GM04503 (cell line): ENCODE measurements around the gene UGT2B28.
"Not testable (repeated sequence)": the region's sequence is repeated elsewhere in the genome, so short reads cannot be mapped to it uniquely, and the experiment has no call there.

Source experiments
- DNase-seq: peaks from one replicate; pipeline ENCODE4 v3.0.0-alpha.2; 2012; ENCODE audit warnings: low read depth

The UGT2B28 gene

GRCh38 chr4:69280081-69280480 is at the start of gene UGT2B28:
Gene UGT2B28 (plus strand): TSS chr4:69280475. CDS start chr4:69280501, 26 bp downstream.
- not testable (repeated sequence) for DNase-seq

- DNase-seq = no peak
Observed at GRCh38 chr4:69239092-69239491, 41.2 kb upstream of the UGT2B28 start.

DNA sequence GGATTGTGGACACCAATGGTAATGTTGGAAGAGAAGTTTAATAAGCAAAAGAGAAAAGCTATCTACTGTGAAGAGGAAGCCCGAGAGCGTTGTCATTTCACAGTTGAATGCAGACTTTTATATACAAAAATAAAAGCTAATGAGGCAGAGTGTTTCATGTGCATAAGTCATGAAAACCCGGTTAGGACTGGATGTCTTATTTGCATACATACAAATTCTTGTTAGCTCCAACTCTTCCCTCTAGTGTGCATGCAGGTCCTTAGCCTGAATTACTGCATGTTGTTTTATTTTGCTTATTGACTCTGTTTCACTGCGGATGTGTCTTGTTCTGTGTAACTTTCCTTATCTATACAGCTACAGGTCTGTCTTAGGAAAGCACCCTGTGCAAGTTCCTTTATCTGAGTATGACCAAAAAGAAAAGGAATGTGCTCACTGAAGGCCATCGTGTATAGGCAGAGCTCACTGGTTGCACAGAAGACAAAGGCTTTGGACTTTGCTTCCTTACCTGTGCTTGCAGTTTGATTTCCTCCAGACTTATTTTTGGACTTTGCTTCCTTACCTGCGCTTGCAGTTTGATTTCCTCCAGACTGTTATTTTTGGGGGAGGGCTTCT is 40.6 kb upstream of the UGT2B28 start:
- DNase-seq = no peak

DNA sequence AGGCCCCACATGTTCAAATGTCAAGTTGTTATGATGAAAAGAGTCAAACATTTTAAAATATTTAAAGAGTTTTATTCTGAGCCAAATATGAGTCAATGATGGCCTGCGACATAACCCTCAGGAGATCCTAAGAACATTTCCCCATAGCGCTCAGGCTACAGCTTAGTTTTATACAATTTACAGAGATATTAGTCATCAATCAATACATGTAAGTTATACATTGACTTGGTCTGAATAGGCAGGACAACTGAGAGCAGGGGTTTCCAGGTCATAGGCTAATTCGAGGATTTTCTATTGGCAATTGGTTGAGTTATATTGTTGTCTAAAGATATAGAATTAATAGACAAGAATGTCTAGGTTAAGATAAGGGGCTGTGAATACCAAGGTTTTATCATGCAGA is 39.5 kb upstream of the UGT2B28 start:
- not testable (repeated sequence) for DNase-seq

- not testable (repeated sequence) for DNase-seq
Observed at GRCh38 chr4:69241746-69242145, 38.5 kb upstream of the UGT2B28 start.

- not testable (repeated sequence) for DNase-seq
Observed at GRCh38 chr4:69242562-69243240, 37.6 kb upstream of the UGT2B28 start.

DNA sequence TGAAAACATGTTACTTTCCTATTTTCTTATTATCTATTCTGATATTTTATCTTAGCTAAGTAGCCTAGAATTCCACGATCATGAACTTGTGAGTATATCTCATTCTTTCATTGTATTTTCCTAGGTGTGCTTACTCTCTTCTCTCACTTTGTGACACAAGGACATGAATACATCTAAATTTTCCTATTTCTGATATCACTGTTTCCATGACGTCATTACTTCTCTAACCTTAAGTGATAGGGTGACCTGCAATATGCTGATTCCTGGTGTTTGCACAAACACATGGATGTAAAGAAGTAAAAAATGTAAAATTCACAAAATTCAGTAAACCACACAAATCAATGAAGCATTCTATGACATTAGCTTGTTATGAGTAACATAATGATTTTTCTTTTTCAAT is 29.4 kb upstream of the UGT2B28 start:
- DNase-seq = not testable (repeated sequence)

DNA sequence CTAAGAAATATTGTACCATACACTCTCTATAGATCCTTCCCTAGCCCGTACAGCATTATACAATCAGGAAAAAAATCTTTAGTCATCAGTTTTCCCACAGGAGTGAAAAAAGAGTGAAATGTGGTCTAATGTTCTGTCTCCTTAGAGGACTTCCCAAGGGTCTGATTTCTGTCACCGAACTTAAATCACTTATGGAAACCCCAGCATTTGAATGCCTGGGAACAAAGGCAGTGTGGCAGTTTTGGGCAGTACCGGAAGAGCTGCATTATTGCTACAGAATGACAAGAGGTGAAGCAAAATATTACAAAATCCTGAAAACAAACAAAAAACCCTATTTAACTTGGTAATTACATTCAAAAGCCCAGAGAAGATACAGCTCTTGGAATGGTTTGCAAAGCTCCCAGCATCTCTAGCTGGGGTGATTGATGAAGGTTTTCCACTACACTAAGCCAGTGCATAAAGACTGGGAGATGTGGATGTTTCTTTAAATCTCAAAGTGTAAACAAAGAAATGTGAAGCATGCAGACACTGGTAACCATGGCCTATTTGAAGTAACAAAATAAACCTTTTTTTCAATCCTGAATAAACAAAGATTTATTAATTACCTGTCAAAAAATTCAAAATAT is 27.0 kb upstream of the UGT2B28 start:
- not testable (repeated sequence) for DNase-seq

DNA sequence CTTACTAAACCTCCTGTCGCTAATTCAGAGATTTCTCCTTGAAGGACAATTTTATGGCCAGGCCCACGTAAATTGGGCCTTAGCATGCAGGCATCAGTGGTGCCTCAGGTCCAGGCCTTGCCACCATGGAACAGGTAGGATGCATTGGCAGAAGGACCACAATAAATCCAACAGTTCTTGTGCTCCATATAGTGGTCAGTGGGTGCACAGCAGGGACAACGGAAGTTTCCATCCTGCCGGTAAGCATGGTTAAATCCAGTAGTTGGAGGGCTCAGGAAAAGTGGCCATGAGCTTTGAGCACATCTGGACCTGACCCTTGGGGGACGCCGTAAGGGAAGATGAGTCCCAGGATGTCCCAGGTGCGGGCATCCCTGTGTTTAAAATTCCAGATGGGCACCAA is 11.7 kb upstream of the UGT2B28 start:
- DNase-seq = not testable (repeated sequence)

- not testable (repeated sequence) for DNase-seq
Observed at GRCh38 chr4:69296356-69296755, 16.1 kb downstream of the UGT2B28 start.

DNA sequence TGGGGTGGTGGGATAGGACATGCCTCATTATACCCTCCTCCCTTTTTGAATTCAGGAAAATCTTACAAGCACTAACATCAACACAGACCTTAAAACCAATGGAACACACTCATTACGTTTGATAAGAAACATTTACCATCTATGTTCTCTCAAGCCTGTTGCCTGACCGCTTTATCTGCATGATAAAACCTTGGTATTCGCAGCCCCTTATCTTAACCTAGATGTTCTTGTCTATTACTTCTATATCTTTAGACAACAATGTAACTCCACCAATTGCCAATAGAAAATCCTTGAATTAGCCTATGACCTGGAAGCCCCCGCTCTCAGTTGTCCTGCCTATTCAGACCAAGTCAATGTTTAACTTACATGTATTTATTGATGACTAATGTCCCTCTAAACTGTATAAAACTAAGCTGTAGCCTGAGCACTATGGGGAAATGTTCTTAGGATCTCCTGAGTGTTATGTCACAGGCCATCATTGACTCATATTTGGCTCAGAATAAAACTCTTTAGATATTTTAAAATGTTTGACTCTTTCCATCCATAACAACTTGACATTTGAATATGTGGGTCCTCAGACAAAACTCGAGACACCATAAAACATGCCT is 28.3 kb downstream of the UGT2B28 start:
- DNase-seq = not testable (repeated sequence)

GRCh38 chr4:69309549-69310076 is 29.3 kb downstream of the UGT2B28 start:
- DNase-seq = not testable (repeated sequence)

DNA sequence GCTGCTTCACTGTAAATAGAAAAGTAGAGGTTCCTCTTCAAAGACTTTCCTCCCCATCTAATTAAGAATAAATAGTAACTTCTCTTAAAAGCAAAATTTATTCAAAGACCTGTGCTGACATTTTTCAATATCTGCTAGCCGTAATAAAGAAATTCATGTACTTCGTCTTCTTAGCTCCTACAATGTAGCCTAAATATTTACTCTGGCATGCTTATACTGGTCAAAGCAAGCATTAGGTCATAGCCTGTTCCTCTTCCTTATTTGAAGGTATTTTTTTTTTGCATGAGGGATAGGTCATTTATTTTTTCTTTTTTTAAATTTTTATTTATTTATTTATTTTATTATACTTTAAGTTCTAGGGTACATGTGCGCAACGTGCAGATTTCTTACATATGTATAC is 30.0 kb downstream of the UGT2B28 start:
- DNase-seq = not testable (repeated sequence)

GRCh38 chr4:69317669-69318298 is 37.5 kb downstream of the UGT2B28 start:
- not testable (repeated sequence) for DNase-seq

DNA sequence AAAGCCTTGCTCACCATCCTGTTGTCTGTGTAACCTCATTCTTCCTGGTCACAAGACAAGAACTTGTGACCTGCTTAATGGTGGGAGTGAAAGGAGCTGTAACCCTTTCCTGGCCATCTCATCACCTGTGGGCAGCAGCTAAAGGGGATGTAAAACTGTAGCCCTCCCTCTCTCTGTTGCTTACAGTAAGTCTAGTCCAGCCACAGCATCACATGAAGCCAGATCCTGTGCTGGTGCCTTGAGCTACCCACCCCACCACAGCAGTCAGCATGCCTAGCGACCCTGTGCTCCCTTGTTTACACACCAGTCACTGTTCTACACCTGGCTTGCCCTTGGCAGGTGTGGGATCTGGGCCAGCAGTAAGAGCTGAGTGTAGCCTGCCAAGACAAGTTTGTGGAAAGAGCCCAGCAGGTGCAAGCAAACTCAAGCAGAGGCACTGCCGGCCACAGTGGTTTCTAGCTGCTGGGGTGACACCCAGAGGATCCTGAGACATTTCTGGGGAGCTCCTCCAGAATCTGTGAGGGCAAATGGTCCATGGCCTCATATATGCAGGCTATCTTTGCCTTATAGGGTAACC is 41.0 kb downstream of the UGT2B28 start:
- no peak for DNase-seq

GRCh38 chr4:69322055-69322454 is 41.8 kb downstream of the UGT2B28 start:
- DNase-seq = peak; percentile 2

DNA sequence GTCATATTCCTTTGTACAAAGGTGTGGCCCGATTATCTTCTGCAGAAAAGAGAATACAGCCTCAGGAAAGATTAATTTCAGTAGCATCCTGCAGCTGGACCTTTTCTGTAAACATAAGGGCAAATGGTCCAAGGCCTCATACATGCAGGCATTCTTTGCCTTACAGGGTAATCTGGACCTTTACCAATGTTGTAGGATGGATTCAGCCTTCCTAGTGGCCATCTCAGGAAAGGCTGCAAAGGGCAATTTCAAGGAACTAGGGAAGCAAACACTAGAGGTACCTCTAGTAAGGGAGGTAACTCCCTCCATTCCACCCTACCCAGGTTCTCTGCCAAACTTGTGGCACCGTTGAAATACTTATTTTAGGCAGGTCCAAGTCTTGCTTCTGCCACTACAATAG is 43.0 kb downstream of the UGT2B28 start:
- no peak for DNase-seq

- DNase-seq = no peak
Observed at GRCh38 chr4:69330345-69331047, 50.2 kb downstream of the UGT2B28 start.

- DNase-seq = not testable (repeated sequence)
Observed at GRCh38 chr4:69331304-69331703, 51.0 kb downstream of the UGT2B28 start.

- DNase-seq = not testable (repeated sequence)
Observed at GRCh38 chr4:69335485-69335884, 55.2 kb downstream of the UGT2B28 start.

DNA sequence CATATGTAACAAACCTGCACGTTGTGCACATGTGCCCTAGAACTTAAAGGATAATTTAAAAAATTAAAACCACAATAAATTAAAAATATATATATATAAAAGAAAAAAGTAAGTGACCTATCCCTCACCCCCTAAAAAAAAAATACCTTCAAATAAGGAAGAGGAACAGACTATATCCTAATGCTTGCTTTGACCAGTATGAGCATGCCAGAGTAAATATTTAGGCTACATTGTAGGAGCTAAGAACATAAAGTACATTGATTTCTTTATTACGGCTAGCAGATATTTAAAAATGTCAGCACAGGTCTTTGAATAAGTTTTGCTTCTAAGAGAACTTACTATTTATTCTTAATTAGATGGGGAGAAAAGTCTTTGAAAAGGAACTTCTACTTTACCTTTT is 62.8 kb downstream of the UGT2B28 start:
- DNase-seq = not testable (repeated sequence)
